Stimulated activated CD8-positive, alpha-beta memory T cell treated with anti-CD3 and anti-CD28 coated beads, Interleukin-4, amount 100 ng/mL, for 24 hours (primary cell): ENCODE results near the gene TXNDC2.
"Not testable (repeated sequence)": the region's sequence is repeated elsewhere in the genome, so short reads cannot be mapped to it uniquely, and the experiment has no call there.

Experiments used
- DNase-seq: peaks from one replicate; pipeline ENCODE4 v3.0.0-alpha.2; 2020; ENCODE audit warnings: low read depth

The TXNDC2 gene

DNA sequence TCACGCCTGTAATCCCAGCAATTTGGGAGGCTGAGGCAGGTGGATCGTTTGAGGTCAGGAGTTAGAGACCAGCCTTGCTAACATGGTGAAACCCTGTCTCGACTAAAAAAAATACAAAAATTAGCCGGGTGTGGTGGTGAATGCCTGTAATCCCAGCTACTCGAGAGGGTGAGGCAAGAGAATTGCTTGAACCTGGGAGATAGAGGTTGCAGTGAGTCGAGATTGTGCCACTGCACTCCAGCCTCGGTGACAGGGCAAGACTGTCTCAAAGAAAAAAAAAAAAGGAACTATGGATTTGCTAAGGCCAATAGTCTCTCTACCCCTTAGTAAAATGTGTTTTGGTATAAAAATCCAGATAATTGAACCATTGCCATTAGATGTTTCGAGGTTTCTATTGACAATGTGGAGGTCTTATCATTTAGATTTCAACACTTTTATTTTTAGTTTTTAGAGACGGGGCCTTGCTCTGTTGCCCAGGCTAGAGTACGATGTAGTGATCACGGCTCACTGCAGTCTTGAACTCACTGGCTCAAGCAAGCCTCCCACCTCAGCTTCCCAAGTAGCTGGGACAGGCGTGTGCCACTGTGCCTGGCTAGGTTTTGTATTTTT lies 1.1 kb upstream of the TXNDC2 start:
- no peak for DNase-seq

DNA sequence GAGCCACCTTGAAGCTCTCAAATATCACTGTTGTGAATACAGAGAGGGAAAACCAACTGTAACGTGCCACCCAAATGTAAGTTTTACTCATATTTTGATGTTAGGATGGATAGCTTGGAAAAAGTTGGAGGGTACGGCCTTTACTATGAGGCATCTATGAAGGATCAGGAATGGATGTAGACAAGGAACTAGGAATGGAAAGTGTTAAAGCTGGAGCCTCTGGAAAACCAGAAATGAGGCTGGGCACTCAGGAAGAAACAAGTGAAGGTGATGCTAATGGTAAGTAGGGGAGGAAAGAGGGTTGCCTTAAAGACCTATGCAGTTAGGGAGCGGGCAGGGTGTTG lies 204 bp downstream of the TXNDC2 start:
- no peak for DNase-seq

- DNase-seq: no peak
Observed at GRCh38 chr18:9887992-9888391, 2.2 kb downstream of the TXNDC2 start.

- no peak for DNase-seq
Observed at GRCh38 chr18:9890196-9890595, 4.4 kb downstream of the TXNDC2 start.

DNA sequence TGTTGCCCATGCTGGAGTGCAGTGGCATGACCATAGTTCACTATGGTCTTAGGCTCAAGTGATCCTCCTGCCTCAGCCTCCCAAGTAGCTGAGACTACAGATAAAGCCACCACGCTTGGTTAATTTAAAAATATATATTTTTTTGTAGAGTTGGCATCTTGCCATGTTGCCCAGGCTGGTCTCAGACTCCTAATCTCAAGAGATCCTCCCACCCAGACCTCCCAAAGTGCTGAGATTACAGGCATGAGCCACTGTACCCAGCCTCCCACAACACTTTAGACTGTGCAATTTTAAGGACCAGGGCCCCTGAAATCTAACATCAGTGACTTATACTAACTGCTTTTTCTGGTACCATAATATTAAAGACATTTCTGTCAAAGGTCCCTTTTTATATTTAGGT lies 5.2 kb downstream of the TXNDC2 start:
- DNase-seq: no peak

DNA sequence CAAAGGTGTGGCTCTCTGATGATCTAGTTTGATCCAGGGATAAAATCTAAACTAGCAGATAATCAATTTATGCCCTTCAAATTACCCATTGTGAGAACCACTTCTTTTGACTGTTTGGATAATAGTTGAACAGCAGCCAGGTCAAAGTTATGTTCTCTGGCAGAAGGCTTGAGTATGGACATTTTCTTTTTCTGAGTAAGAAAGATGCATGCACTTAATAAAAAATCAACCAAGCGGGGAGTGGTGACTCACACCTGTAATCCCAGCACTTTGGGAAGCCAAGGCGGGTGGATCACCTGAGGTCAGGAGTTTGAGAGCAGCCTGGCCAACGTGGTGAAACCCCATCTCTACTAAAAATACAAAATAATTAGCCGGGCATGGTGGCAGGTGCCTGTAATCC lies 5.7 kb downstream of the TXNDC2 start:
- DNase-seq: not testable (repeated sequence)

DNA sequence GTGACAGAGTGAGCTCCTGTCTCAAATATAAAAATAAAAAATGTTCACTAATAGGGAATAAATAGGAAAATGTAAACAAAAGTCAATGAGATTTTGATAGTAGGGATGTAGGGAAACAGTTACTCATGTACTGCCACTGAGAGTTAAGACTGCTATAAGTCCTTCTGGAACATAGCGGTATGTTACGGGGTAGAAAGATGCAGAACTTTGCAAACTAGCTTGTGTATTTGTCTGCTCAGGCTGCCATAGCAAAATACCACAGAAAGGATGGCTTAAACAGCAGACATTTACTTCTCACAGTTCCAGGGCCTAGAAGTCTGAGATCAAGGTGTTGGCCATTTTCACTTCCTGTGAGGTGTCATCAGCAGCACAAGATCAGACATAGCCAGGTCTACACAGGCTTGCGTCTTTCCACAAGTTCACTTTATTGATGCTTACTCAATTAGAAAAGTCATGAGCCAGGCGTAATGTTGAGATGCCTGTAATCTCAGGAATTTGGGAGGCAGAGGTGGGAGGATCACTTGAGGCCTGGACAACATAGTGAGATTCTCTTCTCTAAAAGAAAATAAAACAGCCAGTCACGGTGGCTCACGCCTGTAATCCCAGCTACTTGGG lies 8.8 kb downstream of the TXNDC2 start:
- no peak for DNase-seq

DNA sequence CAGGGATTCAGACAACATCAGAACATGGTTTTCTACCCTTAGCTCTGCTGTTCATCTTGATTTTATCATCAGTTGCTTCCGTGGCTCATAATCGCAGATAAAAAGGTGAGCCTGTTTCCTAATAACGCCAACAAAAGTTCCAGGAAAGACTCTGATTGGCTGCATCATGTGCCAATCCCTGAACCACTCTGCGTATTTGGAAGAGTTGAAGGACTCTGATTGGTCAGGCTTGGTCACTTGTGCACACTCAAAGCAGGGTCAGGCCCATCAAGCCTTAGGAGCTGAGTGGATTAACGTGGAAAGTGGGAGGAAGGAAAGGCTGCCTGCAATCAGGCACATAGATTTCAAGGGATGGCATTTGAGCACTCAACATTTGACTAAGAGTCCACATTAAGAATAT lies 11.4 kb downstream of the TXNDC2 start:
- no peak for DNase-seq

GRCh38 chr18:9897787-9898291 lies 12.1 kb downstream of the TXNDC2 start:
- not testable (repeated sequence) for DNase-seq

- DNase-seq: no peak
Observed at GRCh38 chr18:9898792-9899549, 13.2 kb downstream of the TXNDC2 start.

- DNase-seq: not testable (repeated sequence)
Observed at GRCh38 chr18:9899550-9899930, 13.8 kb downstream of the TXNDC2 start.

- DNase-seq: no peak
Observed at GRCh38 chr18:9900699-9901098, 14.9 kb downstream of the TXNDC2 start.

GRCh38 chr18:9901377-9901776 lies 15.6 kb downstream of the TXNDC2 start:
- DNase-seq: no peak

GRCh38 chr18:9902264-9902663 lies 16.5 kb downstream of the TXNDC2 start:
- not testable (repeated sequence) for DNase-seq

DNA sequence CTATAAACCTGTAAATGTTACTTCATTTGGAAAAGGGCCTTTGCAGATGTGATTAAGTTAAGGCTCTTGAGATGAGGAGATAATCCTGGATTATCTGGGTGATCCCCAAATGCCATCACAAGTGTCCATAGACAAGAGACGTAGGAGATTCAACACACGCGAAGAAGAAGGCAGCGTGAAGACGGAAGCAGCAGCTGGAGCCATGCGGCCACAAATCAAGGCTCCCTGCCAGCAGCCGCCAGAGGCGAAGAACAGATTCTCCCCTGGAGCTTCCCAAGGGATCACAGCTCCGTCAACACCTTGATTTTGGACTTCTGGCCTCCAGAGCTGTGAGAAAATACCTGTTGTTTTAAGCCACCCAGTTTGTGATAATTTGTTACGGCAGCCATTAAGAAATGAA lies 17.1 kb downstream of the TXNDC2 start:
- DNase-seq: no peak

DNA sequence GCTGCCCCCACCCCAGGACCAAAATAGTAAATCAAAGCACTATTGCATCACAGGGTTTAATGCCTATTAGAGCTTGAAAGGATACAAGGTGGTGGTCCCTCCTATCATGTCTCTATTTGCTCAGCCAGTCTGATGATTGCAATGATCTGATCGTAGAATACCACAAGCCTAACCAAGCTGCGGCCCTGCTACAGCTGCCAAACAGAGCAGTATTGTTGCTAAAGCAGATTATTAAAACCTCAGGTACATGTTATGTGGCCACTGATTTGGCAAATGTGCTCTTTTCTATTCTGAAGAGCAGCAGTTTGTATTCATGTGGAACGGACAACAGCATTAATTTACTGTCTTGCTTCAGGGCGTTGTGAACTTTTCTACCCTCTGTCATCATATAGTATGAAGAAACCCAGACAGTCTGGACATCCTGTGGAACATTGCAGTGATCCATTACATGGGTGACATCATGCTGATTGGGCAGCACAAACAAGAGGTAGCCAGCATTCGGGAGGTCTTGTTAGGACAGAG lies 19.7 kb downstream of the TXNDC2 start:
- DNase-seq: no peak

DNA sequence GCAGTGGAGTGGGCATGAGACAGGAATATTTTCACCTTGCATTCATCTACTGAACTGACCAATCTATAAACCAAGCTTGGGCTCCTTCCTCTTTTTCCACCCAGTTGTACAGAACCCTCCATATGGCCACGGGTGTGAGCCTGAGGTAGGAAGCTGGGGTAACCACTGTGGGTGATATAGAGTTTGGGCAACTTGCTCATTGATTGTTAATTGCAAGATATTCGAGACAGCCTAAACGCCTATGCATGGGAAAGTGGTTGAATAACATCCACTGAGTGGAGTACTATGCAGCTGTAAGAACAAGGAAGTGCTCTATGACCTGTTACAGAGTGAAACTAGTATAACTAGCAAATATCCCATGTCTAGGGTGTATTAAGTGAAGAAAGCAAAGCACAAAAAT lies 20.7 kb downstream of the TXNDC2 start:
- no peak for DNase-seq

- DNase-seq: no peak
Observed at GRCh38 chr18:9907867-9908266, 22.1 kb downstream of the TXNDC2 start.

DNA sequence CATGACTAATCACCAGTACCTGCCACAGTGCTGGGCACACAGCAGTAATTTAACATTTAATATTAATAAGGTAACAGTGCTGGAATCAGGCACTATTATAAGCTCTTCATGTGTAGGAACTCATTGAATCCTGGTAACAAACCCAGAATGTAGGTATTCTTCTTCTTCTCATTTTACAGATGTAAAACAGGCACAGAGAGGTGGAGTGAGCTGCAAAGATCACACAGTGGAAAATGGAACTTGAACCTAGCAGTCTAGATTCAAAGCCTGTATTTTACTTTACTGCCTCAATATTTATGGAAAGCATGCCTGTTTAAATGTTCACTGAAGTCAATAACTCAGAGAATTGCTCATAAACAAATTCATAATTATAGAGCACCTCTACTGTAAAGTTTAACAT lies 24.3 kb downstream of the TXNDC2 start:
- DNase-seq: no peak

DNA sequence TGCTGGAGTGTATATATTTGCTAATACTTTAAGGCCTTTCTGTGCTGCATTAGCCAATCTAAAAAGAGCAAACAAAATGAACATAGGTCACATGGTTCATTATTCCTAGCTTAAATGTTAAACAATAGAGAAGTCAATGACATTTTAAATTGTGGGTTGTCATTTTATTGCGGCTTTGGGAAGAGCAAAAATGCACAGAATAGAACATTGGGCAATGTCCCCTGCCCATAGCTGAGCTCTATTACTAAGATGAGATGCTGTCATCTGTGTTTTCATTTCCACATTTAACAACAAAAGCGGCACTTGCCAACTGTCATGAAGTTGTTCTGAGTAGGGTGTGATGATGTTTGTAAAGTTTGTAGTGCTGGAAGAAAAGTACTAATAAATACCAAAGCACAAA lies 24.9 kb downstream of the TXNDC2 start:
- DNase-seq: no peak

- no peak for DNase-seq
Observed at GRCh38 chr18:9911226-9911625, 25.5 kb downstream of the TXNDC2 start.

- DNase-seq: not testable (repeated sequence)
Observed at GRCh38 chr18:9912285-9912684, 26.5 kb downstream of the TXNDC2 start.

DNA sequence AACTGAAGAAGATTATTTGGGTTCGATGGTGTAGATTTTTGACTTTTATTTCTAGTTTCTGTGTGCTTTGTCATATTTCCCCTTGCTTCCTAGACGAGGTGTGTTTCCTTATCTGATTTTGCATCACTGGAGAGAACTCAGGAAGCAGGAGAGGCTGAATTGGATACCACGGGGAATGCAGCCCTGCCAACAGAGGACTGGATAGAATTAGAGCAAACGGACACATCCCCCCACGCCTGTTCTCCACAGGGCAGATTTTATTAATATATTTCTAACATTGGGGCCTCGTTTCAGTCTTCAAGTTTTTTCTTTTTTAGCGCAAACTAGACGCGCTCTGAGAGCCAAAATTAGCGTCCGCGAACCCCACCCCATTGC lies 27.4 kb downstream of the TXNDC2 start:
- no peak for DNase-seq
